Smooth muscle cell (in vitro differentiated cells): ENCODE data around the gene MLLT3. TPM values are rescaled to one million over a fixed set of nuclear protein-coding genes. Genes with fewer than 3 reads are reported as not detected.

Experiments used
- DNase-seq: peaks from one replicate; lab custom pipeline; 2025; ENCODE audit not compliant: unreplicated experiment; lab: John Stamatoyannopoulos, UW
- H2AFZ ChIP-seq: fragments of 200-600 bp; sonication (generic); 2 replicates; pipeline ENCODE4 v1.6.0; 2016; ENCODE audit warnings: antibody characterized with exemption, low read depth, mild to moderate bottlenecking
- H3F3A ChIP-seq: fragments of 200-600 bp; sonication (generic); 2 replicates; pipeline ENCODE4 v1.6.0; 2017; ENCODE audit warnings: antibody characterized with exemption, low read depth
- H3K27ac ChIP-seq: fragments of 200-600 bp; sonication (generic); 2 replicates; pipeline ENCODE4 v1.5.1; 2016; ENCODE audit warnings: low read depth, mild to moderate bottlenecking
- H3K27me3 ChIP-seq: fragments of 200-600 bp; sonication (generic); 2 replicates; pipeline ENCODE4 v1.6.1; 2016; ENCODE audit warnings: low read depth, mild to moderate bottlenecking
- H3K36me3 ChIP-seq: fragments of 200-600 bp; sonication (generic); 2 replicates; pipeline ENCODE4 v1.5.1; 2016; ENCODE audit warnings: low read depth
- H3K4me1 ChIP-seq: fragments of 200-600 bp; sonication (generic); 2 replicates; pipeline ENCODE4 v1.5.1; 2016; ENCODE audit warnings: low read depth
- H3K4me2 ChIP-seq: fragments of 200-600 bp; sonication (generic); 2 replicates; pipeline ENCODE4 v1.6.0; 2016; ENCODE audit warnings: mild to moderate bottlenecking
- H3K4me3 ChIP-seq: fragments of 200-600 bp; sonication (generic); 2 replicates; pipeline ENCODE4 v1.5.1; 2016; ENCODE audit warnings: mild to moderate bottlenecking
- H3K79me2 ChIP-seq: fragments of 200-600 bp; sonication (generic); 2 replicates; pipeline ENCODE4 v1.6.0; 2016; ENCODE audit warnings: low read depth, mild to moderate bottlenecking
- H3K9ac ChIP-seq: fragments of 200-600 bp; sonication (generic); 2 replicates; pipeline ENCODE4 v1.6.0; 2016; ENCODE audit warnings: low read depth
- H3K9me3 ChIP-seq: fragments of 200-600 bp; sonication (generic); replicated peaks from 2 replicates; pipeline ENCODE4 v1.5.1; 2016; ENCODE audit warnings: low read depth
- H4K20me1 ChIP-seq: fragments of 200-600 bp; sonication (generic); 2 replicates; pipeline ENCODE4 v1.6.0; 2016; ENCODE audit warnings: low read depth
- WGBS: methylation state at CpG from one replicate; pipeline ENCODE4 v1.1.7; 2016; ENCODE audit warnings: low lambda C conversion rate; 5-methylcytosine and 5-hydroxymethylcytosine counted together
- polyA plus RNA-seq: library from polyadenylated mRNA; unstranded; fragments of >200 nt; fragmentation: Nextera tagmentation; extraction: Ambion mirVana; gene quantifications from 2 replicates; pipeline ENCODE4 v1.2.1, GENCODE V29; 2016
- total RNA-seq: library from RNA; depleted of rRNA; stranded (reverse); fragments of >200 nt; gene quantifications from 2 replicates; pipeline ENCODE4 v1.2.3, GENCODE V29; 2014
- TF ChIP-seq, protein P1 (sequence below): fragments of 200-600 bp; sonication (generic); IDR thresholded peaks from 2 replicates; pipeline ENCODE4 v1.5.1; 2017; ENCODE audit warnings: borderline replicate concordance, mild to moderate bottlenecking, antibody characterized with exemption; ENCODE audit not compliant: insufficient read depth, poor library complexity, severe bottlenecking

The MLLT3 gene
- total and polyA plus RNA-seq, 2 experiments from 2014 or later, result 21.9 to 29.9 TPM

DNA sequence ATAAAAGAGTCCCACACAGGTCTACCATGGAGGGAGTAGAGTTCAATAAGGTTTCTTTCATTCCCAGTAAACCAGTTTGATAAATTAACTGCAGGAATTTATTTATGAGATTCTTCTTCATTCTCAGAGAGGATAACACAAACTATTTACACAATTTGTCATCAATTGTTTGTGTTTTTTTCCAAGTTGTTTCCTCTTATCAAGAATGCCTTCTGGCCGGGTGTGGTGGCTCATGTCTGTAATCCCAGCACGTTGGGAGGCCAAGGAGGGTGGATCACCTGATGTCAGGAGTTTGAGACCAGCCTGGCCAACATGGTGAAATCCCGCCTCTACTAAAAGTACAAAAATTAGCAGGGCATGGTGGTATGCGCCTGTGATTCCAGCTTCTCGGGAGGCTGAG lies 216.7 kb downstream of the MLLT3 start:
- H3K4me1 ChIP-seq, result peaks cover 13% of the 10 kb centered on the region
- no peak overlapping the region for H2AFZ ChIP-seq
- DNase-seq, result no peak
- H3K4me3 ChIP-seq, result no peak overlapping the region
- no peaks in the 10 kb centered on the region for H3K27me3 ChIP-seq
- no peak overlapping the region for H3K4me2 ChIP-seq
- peaks cover 13% of the 10 kb centered on the region for H4K20me1 ChIP-seq
- peaks cover 28% of the 10 kb centered on the region for H3K79me2 ChIP-seq
- H3K9me3 ChIP-seq, result no peaks in the 10 kb centered on the region
- no peak overlapping the region for H3K27ac ChIP-seq
- no peak overlapping the region for H3K9ac ChIP-seq
- H3F3A ChIP-seq, result no peaks in the 10 kb centered on the region
- H3K36me3 ChIP-seq, result no peaks in the 10 kb centered on the region
- TF ChIP-seq, protein P1, sequence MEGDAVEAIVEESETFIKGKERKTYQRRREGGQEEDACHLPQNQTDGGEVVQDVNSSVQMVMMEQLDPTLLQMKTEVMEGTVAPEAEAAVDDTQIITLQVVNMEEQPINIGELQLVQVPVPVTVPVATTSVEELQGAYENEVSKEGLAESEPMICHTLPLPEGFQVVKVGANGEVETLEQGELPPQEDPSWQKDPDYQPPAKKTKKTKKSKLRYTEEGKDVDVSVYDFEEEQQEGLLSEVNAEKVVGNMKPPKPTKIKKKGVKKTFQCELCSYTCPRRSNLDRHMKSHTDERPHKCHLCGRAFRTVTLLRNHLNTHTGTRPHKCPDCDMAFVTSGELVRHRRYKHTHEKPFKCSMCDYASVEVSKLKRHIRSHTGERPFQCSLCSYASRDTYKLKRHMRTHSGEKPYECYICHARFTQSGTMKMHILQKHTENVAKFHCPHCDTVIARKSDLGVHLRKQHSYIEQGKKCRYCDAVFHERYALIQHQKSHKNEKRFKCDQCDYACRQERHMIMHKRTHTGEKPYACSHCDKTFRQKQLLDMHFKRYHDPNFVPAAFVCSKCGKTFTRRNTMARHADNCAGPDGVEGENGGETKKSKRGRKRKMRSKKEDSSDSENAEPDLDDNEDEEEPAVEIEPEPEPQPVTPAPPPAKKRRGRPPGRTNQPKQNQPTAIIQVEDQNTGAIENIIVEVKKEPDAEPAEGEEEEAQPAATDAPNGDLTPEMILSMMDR, result no peak
- 90% methylated on average over 5 of the region's 5 CpGs for WGBS

DNA sequence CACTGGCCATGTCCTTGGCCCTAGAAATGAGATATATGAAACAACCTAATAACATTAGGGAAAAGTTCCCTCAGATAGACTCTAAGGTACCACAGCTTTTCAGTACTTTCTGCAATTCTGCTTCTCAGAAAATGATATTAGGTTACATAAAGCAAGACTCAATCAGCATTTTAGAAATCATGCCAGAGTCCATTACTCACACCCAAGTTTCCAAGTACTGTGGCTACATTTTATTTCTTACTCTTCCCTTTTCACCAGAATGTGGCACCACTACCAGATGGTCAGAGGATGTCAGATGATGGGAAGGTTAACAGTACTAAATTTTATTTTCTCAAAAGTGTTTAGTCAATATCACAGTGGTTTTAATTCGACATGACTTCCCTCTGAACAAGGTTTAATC lies 217.2 kb downstream of the MLLT3 start:
- Histone ChIP-seq H4K20me1 (peaks cover 13% of the 10 kb centered on the region), H3K79me2 (peaks cover 30% of the 10 kb centered on the region), H3K36me3 (no peaks in the 10 kb centered on the region), H3K27me3 (no peaks in the 10 kb centered on the region), H3K4me3 (no peak overlapping the region), H3F3A (no peaks in the 10 kb centered on the region), H2AFZ (no peak overlapping the region), H3K9ac (no peak overlapping the region), H3K27ac (no peak overlapping the region), H3K9me3 (no peaks in the 10 kb centered on the region), H3K4me2 (no peak overlapping the region), H3K4me1 (peaks cover 13% of the 10 kb centered on the region)
- TF ChIP-seq, protein P1, result no peak
- DNase-seq, result no peak
- WGBS, result 95% methylated on average over 1 of the region's 1 CpG

DNA sequence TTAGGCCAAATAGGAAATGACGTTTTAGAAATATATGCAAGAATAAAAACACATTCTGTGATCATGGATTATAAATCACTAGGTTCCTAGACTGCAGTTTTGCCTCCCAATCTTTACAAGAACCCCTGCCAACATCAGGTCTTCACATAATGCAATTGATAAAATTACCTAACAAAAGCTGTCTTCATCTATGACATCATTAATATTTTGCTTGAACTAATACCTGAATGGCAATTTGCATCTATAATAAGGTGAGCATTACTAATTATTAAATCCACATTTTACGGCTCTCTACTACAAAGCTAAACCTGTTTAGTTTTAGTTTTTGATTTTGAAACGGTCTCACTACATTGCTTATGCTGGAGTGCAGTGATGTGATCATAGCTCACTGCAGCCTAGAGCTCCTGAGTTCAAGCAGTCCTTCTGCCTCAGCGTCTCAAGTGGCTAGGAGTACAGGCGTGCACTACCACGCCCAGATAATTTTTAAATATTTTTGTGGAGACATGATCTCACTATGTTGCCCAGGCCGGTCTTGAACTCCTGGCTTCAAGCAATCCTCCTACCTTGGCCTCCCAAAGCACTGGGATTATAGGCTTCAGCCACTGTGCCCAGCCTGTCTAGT lies 218.0 kb downstream of the MLLT3 start:
- Histone ChIP-seq H3K4me1 (peaks cover 13% of the 10 kb centered on the region), H3K27ac (no peak overlapping the region), H3K79me2 (peaks cover 32% of the 10 kb centered on the region), H4K20me1 (peaks cover 9% of the 10 kb centered on the region), H3K4me2 (no peak overlapping the region), H3K9me3 (no peaks in the 10 kb centered on the region), H3K36me3 (no peaks in the 10 kb centered on the region), H3K27me3 (no peaks in the 10 kb centered on the region), H3K9ac (no peak overlapping the region), H3F3A (no peaks in the 10 kb centered on the region), H3K4me3 (no peak overlapping the region), H2AFZ (no peak overlapping the region)
- WGBS, result 98% methylated on average over 7 of the region's 7 CpGs
- DNase-seq, result no peak
- TF ChIP-seq, protein P1, result no peak

DNA sequence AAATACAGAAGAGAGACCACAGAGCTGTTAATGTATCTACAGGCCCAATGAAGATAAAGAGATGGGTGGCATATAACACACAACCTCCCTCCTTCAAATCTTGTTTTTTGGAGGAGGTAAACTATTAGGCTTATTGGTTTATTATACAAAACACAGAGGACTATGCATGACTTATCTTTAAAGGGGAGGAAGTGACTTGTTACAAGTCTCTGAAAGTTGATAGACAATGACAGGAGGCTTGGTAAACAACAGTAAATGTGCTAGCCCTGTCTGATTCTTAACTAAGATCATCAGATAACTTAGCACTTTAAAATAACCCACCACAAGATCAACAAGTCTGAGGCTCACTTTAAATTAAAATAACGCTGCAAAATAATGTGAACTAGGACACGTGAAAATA lies 219.0 kb downstream of the MLLT3 start:
- Histone ChIP-seq H3K79me2 (peaks cover 32% of the 10 kb centered on the region), H3F3A (no peaks in the 10 kb centered on the region), H3K36me3 (no peaks in the 10 kb centered on the region), H3K27ac (no peak overlapping the region), H3K9ac (no peak overlapping the region), H3K4me3 (no peak overlapping the region), H3K27me3 (no peaks in the 10 kb centered on the region), H3K4me1 (peaks cover 4% of the 10 kb centered on the region), H3K4me2 (no peak overlapping the region), H3K9me3 (no peaks in the 10 kb centered on the region), H4K20me1 (peaks cover 5% of the 10 kb centered on the region), H2AFZ (no peak overlapping the region)
- no peak for DNase-seq
- TF ChIP-seq, protein P1, result no peak
- WGBS, result 95% methylated on average over 2 of the region's 2 CpGs
